GM18517 (cell line): ENCODE results near the gene MLLT11.
A peak's percentile ranks its signal among the peaks of the same experiment; 100 is the strongest.
"Not testable (repeated sequence)": the region's sequence is repeated elsewhere in the genome, so short reads cannot be mapped to it uniquely, and the experiment has no call there.

Experiments used
- ATAC-seq: cut with Tn5 transposase; IDR thresholded peaks from one replicate; pipeline ENCODE4 v1.9.1; 2021; ENCODE audit warnings: mild to moderate bottlenecking, moderate library complexity; ENCODE audit not compliant: unreplicated experiment

Gene MLLT11

DNA sequence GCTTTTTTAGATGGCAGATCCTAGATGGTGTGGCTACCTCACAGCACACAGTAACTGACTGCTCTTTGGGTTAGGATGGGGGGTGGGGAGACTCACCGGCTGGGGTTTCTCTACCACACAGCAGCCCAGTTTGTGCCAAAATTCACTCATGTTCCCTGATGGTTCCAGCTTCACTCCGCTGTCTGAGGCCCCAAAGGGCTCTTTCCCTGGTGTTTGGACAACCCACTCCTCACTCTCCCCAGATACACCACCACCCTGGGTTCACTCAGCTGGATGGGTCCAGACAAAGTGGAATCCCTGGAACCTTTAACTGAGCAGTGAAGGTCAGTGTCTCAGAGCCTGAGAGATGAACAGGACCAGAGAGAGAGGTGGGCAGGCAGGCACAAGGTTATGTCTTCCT is 4.6 kb upstream of the MLLT11 start:
- ATAC-seq, result no peak

DNA sequence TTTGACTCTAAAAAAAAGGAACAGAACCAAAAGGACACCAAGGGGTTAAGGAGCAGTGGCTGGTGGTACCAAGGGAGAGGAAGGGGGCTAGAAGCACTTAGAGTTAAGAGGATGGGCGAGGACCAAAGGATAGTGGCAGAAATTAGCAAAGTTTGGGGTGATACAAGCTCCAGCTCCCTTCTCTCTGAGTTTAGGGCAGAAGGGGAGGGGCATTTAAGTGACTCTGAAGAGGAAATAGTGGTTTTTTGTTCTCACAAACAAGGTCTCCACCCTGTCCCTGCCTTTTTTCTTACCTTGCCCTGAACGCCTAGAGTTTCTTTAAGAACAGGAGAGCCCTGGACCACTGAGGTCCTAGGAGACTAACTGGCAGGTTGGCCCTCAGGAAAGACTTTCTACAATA is 4.0 kb upstream of the MLLT11 start:
- no peak for ATAC-seq

DNA sequence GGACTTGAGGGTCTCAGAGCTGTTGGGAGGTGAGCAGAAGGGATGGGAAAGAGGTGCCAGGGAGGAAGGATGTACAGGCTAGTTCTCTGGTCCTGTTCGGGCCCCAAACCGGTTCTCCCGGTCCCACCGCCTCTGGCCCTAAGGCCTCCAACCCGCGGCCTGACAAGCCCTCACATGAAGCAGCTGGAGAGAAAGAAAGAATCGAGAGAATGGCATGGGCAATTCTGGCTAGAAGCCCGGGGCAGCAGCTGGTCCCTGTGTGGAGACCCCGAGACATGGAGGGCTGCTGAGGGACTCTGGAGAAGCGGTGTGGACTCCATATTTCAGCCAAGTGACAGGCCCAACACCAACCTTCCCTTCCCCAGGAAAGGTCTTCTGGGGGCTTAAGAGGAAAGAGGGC is 1.5 kb upstream of the MLLT11 start:
- no peak for ATAC-seq

- ATAC-seq, result peak; percentile 66
These were observed 839 bp upstream of the MLLT11 start, which contains the start of gene CDC42SE1 for GRCh38 chr1:151059109-151060006. Gene CDC42SE1 (minus strand): TSS chr1:151059622. CDS start chr1:151055730, 3,892 bp downstream.

- no peak for ATAC-seq
These were observed 642 bp downstream of the MLLT11 start for GRCh38 chr1:151060657-151061421.

DNA sequence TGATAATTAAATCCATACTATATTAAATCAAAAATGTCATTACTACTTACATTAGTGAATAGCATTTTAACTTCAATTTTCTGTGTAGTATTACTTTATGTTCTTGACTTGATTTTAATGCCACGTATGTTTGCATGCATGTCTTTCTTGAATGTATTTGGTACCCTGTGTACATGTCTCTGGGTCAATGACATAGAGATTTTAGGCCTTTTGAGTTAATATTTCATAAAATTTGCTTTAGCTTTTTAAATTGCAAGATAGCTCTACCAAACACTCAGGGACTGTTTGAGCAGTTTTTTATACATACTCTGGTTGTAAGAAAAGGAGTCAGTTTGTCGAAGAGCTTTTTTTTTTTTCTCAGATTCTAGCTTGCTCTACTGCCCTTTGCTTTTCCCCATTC is 1.5 kb downstream of the MLLT11 start:
- ATAC-seq, result no peak

GRCh38 chr1:151062741-151063371 is 2.7 kb downstream of the MLLT11 start:
- ATAC-seq, result no peak

DNA sequence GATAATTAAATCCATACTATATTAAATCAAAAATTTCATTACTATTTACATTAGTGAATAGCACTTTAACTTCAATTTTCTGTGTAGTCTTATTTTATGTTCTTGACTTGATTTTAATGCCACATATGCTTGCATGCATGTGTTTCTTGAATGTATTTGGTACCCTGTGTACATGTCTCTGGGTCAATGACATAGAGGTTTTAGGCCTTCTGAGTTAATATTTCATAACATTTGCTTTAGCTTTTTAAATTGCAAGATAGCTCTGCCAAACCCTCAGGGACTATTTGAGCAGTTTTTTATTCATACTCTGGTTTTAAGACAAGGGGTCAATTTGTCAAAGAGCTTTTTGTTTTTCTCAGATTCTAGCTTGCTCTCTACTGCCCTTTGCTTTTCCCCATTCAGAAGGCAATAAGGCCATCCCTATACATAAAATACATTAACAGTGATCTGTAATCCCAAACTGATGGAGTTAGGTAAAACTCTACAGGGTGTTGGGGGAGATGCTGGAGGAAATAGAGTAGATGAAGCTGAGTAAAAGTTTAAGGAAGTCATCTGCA is 5.0 kb downstream of the MLLT11 start:
- no peak for ATAC-seq

- no peak for ATAC-seq
These were observed 7.0 kb downstream of the MLLT11 start for GRCh38 chr1:151067185-151067584.

- ATAC-seq, result no peak
These were observed 8.9 kb downstream of the MLLT11 start for GRCh38 chr1:151069103-151069486.

DNA sequence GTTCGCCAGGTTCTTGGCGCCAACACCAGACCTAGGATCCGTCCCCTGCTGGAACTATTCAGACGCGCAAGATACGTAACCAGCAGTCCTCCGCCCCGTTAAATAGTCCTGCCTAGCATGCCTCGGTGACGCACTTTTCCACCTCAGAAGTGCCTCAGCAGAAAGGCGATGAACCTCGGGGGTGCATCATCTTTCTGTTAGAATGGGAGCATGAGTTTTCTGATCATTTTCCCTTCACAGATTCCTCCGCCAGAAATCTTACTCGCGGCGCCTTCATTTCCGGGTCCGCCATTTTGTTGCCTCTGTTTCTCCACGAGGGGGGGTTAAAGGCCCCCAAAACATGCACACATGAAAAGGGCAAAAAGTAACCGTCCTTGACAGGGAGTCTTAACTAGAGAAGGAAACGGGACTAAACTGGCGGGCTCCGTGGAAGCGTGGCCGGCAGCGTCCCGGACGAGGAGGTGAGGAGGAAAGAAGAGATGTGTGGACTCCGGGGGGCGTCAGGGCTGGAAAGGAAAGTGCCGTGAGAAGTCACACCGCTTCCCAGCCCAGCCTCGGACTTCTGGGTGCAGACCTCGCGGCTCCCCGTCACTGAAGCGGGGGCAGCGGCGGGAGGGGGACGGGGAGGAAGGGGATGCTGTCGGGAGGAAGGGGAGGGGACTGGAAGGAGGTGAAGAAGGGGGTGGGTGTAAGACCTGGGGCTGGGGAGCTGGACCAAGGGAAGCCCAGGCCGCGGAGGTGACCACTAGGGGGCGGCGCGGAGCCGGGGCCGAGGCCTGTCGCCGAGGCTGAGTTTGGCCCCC is 10.5 kb downstream of the MLLT11 start, which contains the start of gene GABPB2:
GABPB2 (plus strand) TSS at position 288 of the 803 bp plus-strand sequence. CDS start 17,429 bp downstream, outside the sequence.
- peak; percentile 63 for ATAC-seq

GRCh38 chr1:151072224-151072623 is 12.0 kb downstream of the MLLT11 start:
- no peak for ATAC-seq

DNA sequence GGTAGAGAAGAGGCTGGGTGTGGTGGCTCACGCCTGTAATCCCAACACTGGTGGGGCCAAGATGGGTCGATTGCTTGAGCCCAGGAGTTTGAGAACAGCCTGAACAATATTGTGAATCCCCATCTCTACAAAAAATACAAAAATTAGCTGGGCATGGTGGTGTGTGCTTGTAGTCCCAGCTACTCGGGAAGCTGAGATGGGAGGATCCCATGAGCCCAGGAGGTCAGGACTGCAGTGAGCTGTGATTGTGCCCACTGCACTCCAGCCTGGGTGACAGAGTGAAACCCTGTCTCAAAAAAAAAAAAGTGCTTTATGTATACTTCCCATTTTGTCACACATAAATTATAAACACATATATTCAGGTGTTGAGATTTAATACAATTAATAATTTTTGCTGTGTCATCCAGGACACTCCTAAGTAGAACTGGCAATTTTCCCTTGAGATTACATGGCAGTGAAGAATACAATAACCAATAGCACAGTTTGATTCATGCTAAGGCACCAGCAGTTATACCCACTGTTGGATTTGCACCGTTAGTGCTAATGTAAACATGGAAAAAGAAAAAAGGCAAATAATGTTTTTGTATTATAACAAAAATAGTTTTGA is 25.9 kb downstream of the MLLT11 start:
- no peak for ATAC-seq

GRCh38 chr1:151097426-151097825 is 37.2 kb downstream of the MLLT11 start:
- not testable (repeated sequence) for ATAC-seq

DNA sequence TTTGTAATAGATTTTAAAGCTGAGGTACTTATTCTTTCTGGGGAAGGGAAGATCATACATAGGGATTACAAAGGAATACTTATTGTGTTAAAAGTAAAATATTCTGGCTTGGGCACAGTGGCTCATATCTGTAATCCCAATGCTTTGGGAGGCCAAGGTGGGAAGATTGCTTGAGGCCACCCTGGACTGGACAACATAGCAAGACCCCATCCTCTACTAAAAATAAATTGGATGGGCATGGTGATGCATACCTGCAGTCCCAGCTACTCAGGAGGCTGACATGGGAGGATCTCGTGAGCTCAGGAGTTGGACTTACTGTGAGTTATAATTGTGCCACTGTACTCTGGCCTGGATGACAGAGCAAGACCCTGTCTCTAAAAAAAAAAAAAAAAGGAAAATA is 37.9 kb downstream of the MLLT11 start:
- ATAC-seq, result no peak

- no peak for ATAC-seq
These were observed 44.4 kb downstream of the MLLT11 start for GRCh38 chr1:151104630-151105029.

- no peak for ATAC-seq
These were observed 46.7 kb downstream of the MLLT11 start for GRCh38 chr1:151106894-151107293.

DNA sequence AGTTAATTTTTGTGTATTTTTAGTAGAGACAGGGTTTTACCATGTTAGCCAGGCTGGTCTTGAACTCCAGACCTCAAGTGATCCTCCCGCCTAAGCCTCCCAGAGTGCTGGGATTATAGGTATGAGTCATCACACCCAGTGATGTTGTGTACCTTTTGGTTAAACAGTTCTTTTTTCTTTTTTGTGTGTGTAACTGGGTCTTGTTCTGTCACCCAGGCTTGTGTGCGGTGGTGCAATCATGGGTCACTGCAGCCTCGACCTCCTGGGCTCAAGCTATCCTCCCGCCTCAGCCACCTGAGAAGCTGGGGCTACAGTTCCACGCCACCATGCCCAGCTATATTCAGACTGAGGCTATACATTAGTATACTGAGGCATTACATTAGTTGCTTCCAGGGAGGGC is 48.1 kb downstream of the MLLT11 start:
- no peak for ATAC-seq

DNA sequence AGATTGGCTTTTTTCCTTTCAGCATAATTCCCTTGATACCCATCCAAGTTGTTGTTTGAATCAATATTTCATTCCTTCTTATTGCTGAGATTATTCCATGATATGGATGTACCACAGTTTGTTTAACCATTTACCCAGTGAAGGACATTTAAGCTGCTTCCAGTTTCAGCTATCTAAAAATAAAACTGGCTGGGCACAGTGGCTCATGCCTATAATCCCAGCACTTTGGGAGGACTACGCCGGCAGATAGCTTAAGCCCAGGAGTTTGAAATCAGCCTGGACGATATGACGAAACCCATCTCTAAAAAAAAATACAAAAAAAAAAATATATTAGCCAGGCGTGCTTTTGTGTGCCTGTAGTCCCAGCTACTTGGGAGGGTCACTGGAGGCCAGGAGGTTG is 53.7 kb downstream of the MLLT11 start:
- ATAC-seq, result no peak
